ENCODE measurements around the gene COMMD9. TPM values are rescaled to one million over a fixed set of nuclear protein-coding genes. Genes with fewer than 3 reads are reported as not detected.

Gene COMMD9
- polyA plus RNA-seq, 1 of the 3 experiments (the other 2 are of a cell fraction) = 44.2 TPM

DNA sequence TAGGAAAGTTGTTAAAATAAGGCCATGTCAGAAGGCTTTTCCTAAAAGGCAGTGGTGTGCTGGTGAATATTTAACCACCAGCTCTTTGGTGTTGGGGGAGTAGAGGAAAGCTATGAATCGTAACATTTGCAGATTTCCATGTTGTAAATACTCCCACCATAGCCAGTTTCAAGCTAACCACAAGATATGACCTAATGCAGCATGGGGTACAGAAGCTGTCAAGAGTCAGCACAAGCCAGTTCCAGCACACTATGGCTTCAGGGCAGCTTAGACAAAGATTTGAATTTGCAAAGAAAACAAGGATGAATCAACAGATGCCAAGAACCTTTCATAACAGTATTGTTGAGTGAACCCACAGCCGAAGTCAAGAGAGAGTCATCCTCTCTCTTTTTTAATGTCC, 40.0 kb downstream of the COMMD9 start:
- Histone ChIP-seq H3K36me3 (replicated peaks in 1 of 2; ENCODE audit: control insufficient read depth in 1 of 2, insufficient read depth in 2 of 2, low read length in 1 of 2) (no peaks in the 10 kb centered on the region), H3K27ac (ENCODE audit: low read depth in 2 of 2, low read length in 1 of 2) (no peak overlapping the region), H3K79me2 (ENCODE audit: insufficient read depth) (no peaks in the 10 kb centered on the region), H3K9me3 (no peaks in the 10 kb centered on the region), H3K4me2 (no peak overlapping the region), H3K9me2 (no peaks in the 10 kb centered on the region), H3K9ac (no peak overlapping the region), H3K4me3 (ENCODE audit: low read depth in 2 of 2, low read length in 1 of 2) (no peak overlapping the region), H3F3A (replicated peaks; ENCODE audit: insufficient read depth) (no peaks in the 10 kb centered on the region), H4K20me1 (ENCODE audit: insufficient read depth) (no peaks in the 10 kb centered on the region), H3K27me3 (ENCODE audit: insufficient read depth) (no peaks in the 10 kb centered on the region), H2AFZ (ENCODE audit: low read depth) (no peak overlapping the region), H3K4me1 (ENCODE audit: control insufficient read depth in 1 of 2, insufficient read depth in 2 of 2, low read depth in 1 of 2, low read length in 1 of 2) (peaks cover 10 to 21% of the 10 kb centered on the region in 2 experiments; a peak in 3 of 4 replicates)
- DNase-seq = no peak
- TF ChIP-seq, protein P1, sequence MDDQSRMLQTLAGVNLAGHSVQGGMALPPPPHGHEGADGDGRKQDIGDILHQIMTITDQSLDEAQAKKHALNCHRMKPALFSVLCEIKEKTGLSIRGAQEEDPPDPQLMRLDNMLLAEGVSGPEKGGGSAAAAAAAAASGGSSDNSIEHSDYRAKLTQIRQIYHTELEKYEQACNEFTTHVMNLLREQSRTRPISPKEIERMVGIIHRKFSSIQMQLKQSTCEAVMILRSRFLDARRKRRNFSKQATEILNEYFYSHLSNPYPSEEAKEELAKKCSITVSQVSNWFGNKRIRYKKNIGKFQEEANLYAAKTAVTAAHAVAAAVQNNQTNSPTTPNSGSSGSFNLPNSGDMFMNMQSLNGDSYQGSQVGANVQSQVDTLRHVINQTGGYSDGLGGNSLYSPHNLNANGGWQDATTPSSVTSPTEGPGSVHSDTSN (IDR thresholded peaks at IDR 0.05) = peak; percentile 25; the same call in 1 of the 2 replicates
- TF ChIP-seq, protein P2, sequence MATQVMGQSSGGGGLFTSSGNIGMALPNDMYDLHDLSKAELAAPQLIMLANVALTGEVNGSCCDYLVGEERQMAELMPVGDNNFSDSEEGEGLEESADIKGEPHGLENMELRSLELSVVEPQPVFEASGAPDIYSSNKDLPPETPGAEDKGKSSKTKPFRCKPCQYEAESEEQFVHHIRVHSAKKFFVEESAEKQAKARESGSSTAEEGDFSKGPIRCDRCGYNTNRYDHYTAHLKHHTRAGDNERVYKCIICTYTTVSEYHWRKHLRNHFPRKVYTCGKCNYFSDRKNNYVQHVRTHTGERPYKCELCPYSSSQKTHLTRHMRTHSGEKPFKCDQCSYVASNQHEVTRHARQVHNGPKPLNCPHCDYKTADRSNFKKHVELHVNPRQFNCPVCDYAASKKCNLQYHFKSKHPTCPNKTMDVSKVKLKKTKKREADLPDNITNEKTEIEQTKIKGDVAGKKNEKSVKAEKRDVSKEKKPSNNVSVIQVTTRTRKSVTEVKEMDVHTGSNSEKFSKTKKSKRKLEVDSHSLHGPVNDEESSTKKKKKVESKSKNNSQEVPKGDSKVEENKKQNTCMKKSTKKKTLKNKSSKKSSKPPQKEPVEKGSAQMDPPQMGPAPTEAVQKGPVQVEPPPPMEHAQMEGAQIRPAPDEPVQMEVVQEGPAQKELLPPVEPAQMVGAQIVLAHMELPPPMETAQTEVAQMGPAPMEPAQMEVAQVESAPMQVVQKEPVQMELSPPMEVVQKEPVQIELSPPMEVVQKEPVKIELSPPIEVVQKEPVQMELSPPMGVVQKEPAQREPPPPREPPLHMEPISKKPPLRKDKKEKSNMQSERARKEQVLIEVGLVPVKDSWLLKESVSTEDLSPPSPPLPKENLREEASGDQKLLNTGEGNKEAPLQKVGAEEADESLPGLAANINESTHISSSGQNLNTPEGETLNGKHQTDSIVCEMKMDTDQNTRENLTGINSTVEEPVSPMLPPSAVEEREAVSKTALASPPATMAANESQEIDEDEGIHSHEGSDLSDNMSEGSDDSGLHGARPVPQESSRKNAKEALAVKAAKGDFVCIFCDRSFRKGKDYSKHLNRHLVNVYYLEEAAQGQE (IDR thresholded peaks at IDR 0.05; ENCODE audit: low read depth, low read length) = no peak
- TF ChIP-seq, protein P3, sequence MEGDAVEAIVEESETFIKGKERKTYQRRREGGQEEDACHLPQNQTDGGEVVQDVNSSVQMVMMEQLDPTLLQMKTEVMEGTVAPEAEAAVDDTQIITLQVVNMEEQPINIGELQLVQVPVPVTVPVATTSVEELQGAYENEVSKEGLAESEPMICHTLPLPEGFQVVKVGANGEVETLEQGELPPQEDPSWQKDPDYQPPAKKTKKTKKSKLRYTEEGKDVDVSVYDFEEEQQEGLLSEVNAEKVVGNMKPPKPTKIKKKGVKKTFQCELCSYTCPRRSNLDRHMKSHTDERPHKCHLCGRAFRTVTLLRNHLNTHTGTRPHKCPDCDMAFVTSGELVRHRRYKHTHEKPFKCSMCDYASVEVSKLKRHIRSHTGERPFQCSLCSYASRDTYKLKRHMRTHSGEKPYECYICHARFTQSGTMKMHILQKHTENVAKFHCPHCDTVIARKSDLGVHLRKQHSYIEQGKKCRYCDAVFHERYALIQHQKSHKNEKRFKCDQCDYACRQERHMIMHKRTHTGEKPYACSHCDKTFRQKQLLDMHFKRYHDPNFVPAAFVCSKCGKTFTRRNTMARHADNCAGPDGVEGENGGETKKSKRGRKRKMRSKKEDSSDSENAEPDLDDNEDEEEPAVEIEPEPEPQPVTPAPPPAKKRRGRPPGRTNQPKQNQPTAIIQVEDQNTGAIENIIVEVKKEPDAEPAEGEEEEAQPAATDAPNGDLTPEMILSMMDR (IDR thresholded peaks at IDR 0.05) = no peak
- TF ChIP-seq POLR2AphosphoS5 (IDR thresholded peaks at IDR 0.05; ENCODE audit: low read depth, low read length) (no peak), NFIC (IDR thresholded peaks at IDR 0.05; ENCODE audit: borderline replicate concordance) (peak; percentile 10; the same call in 1 of the 2 replicates), EP300 (IDR thresholded peaks at IDR 0.05; ENCODE audit: borderline replicate concordance in 1 of 2, low read depth in 1 of 2, low read length in 1 of 2) (no peak), TCF12 (IDR thresholded peaks at IDR 0.05) (peak; percentile 52), SIN3A (IDR thresholded peaks at IDR 0.05; ENCODE audit: borderline replicate concordance, low read depth, low read length) (no peak)
- TF ChIP-seq, protein P4, sequence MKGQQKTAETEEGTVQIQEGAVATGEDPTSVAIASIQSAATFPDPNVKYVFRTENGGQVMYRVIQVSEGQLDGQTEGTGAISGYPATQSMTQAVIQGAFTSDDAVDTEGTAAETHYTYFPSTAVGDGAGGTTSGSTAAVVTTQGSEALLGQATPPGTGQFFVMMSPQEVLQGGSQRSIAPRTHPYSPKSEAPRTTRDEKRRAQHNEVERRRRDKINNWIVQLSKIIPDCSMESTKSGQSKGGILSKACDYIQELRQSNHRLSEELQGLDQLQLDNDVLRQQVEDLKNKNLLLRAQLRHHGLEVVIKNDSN (IDR thresholded peaks at IDR 0.05; ENCODE audit: borderline replicate concordance, low read depth) = no peak
- TF ChIP-seq, protein P5, sequence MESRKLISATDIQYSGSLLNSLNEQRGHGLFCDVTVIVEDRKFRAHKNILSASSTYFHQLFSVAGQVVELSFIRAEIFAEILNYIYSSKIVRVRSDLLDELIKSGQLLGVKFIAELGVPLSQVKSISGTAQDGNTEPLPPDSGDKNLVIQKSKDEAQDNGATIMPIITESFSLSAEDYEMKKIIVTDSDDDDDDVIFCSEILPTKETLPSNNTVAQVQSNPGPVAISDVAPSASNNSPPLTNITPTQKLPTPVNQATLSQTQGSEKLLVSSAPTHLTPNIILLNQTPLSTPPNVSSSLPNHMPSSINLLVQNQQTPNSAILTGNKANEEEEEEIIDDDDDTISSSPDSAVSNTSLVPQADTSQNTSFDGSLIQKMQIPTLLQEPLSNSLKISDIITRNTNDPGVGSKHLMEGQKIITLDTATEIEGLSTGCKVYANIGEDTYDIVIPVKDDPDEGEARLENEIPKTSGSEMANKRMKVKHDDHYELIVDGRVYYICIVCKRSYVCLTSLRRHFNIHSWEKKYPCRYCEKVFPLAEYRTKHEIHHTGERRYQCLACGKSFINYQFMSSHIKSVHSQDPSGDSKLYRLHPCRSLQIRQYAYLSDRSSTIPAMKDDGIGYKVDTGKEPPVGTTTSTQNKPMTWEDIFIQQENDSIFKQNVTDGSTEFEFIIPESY (IDR thresholded peaks at IDR 0.05; ENCODE audit: borderline replicate concordance, low read depth) = no peak
- TF ChIP-seq, protein P6, sequence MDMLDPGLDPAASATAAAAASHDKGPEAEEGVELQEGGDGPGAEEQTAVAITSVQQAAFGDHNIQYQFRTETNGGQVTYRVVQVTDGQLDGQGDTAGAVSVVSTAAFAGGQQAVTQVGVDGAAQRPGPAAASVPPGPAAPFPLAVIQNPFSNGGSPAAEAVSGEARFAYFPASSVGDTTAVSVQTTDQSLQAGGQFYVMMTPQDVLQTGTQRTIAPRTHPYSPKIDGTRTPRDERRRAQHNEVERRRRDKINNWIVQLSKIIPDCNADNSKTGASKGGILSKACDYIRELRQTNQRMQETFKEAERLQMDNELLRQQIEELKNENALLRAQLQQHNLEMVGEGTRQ (IDR thresholded peaks at IDR 0.05; ENCODE audit: borderline replicate concordance, low read depth, low read length) = no peak
- ChIA-PET CTCF (interaction anchor here (0.7 to 3.0 kb wide), 9 partner anchors 14 to 427 kb away, joined by 3 to 14 read pairs (median 6); no protein-coding TSS in a partner anchor), POLR2A (interaction anchor here (1.2 kb wide), 1 partner anchor 18 kb away, joined by 3 read pairs; no protein-coding TSS in a partner anchor)
- WGBS (ENCODE audit: low lambda C conversion rate) = 43% methylated on average over 2 of the region's 2 CpGs
